IPS-18c (cell line): ENCODE data around the gene EPHB1.
"Not testable (repeated sequence)": the region's sequence is repeated elsewhere in the genome, so short reads cannot be mapped to it uniquely, and the experiment has no call there.

Experiments
- H3K4me3 ChIP-seq: 2 replicates; pipeline ENCODE4 v1.7.0; 2013; ENCODE audit warnings: low read depth, mild to moderate bottlenecking, low read length, moderate library complexity; ENCODE audit not compliant: insufficient read depth
- H3K9me3 ChIP-seq: one replicate; pipeline ENCODE4 v1.6.1; 2013; ENCODE audit warnings: mild to moderate bottlenecking, low read length, moderate library complexity; ENCODE audit not compliant: control insufficient read depth, insufficient read depth

Gene EPHB1

GRCh38 chr3:135012101-135012500 lies 217.0 kb downstream of the EPHB1 start:
- H3K4me3 ChIP-seq: no peak overlapping the region
- H3K9me3 ChIP-seq: no peaks in the 10 kb centered on the region

GRCh38 chr3:135013206-135013605 lies 218.1 kb downstream of the EPHB1 start:
- H3K9me3 ChIP-seq: no peaks in the 10 kb centered on the region
- no peak overlapping the region for H3K4me3 ChIP-seq

- Histone ChIP-seq H3K4me3 (no peak overlapping the region), H3K9me3 (no peaks in the 10 kb centered on the region)
These were observed 219.5 kb downstream of the EPHB1 start for GRCh38 chr3:135014566-135014965.

GRCh38 chr3:135017003-135017893 lies 222.2 kb downstream of the EPHB1 start:
- H3K4me3 ChIP-seq: no peak overlapping the region
- H3K9me3 ChIP-seq: no peaks in the 10 kb centered on the region

GRCh38 chr3:135018149-135018923 lies 223.3 kb downstream of the EPHB1 start:
- Histone ChIP-seq H3K9me3 (no peaks in the 10 kb centered on the region), H3K4me3 (no peak overlapping the region)

GRCh38 chr3:135020181-135020580 lies 225.1 kb downstream of the EPHB1 start:
- Histone ChIP-seq H3K4me3 (no peak overlapping the region), H3K9me3 (no peaks in the 10 kb centered on the region)

GRCh38 chr3:135023996-135024658 lies 229.1 kb downstream of the EPHB1 start:
- Histone ChIP-seq H3K4me3 (no peak overlapping the region), H3K9me3 (no peaks in the 10 kb centered on the region)

- not testable (repeated sequence) for H3K9me3 ChIP-seq
- H3K4me3 ChIP-seq: peak overlapping the region; percentile 40
These were observed 235.9 kb downstream of the EPHB1 start for GRCh38 chr3:135030768-135031615.

- no peaks in the 10 kb centered on the region for H3K9me3 ChIP-seq
- no peak overlapping the region for H3K4me3 ChIP-seq
These were observed 238.7 kb downstream of the EPHB1 start for GRCh38 chr3:135033737-135034136.

- H3K4me3 ChIP-seq: no peak overlapping the region
- H3K9me3 ChIP-seq: no peaks in the 10 kb centered on the region
These were observed 239.3 kb downstream of the EPHB1 start for GRCh38 chr3:135034291-135034768.

- H3K4me3 ChIP-seq: no peak overlapping the region
- H3K9me3 ChIP-seq: no peaks in the 10 kb centered on the region
These were observed 239.9 kb downstream of the EPHB1 start for GRCh38 chr3:135034891-135035440.

- Histone ChIP-seq H3K9me3 (no peaks in the 10 kb centered on the region), H3K4me3 (no peak overlapping the region)
These were observed 243.1 kb downstream of the EPHB1 start for GRCh38 chr3:135038186-135038585.

- not testable (repeated sequence) for H3K9me3 ChIP-seq, H3K4me3 ChIP-seq
These were observed 244.5 kb downstream of the EPHB1 start for GRCh38 chr3:135039536-135039935.

GRCh38 chr3:135040321-135041240 lies 245.5 kb downstream of the EPHB1 start:
- Histone ChIP-seq H3K4me3 (no peak overlapping the region), H3K9me3 (no peaks in the 10 kb centered on the region)

- Histone ChIP-seq H3K4me3 (no peak overlapping the region), H3K9me3 (no peaks in the 10 kb centered on the region)
These were observed 246.5 kb downstream of the EPHB1 start for GRCh38 chr3:135041601-135042000.

GRCh38 chr3:135047061-135047460 lies 252.0 kb downstream of the EPHB1 start:
- H3K4me3 ChIP-seq: no peak overlapping the region
- no peaks in the 10 kb centered on the region for H3K9me3 ChIP-seq
